Lower lobe of right lung (tissue), 2 donors: ENCODE measurements around the gene CCNO. TPM values are rescaled to one million over a fixed set of nuclear protein-coding genes. Genes with fewer than 3 reads are reported as not detected.

ENCODE experiments used
- ATAC-seq, 2 donors: fragments of 200-7000 bp; cut with Tn5 transposase; one replicate each; pipeline ENCODE4 v1.9.1; 2020 to 2022; ENCODE audit warnings: mild to moderate bottlenecking in 2 of 2, moderate library complexity in 2 of 2
- DNase-seq: peaks from one replicate; pipeline ENCODE4 v3.0.0-alpha.2; 2020
- H3K27ac ChIP-seq: fragments of 200-600 bp; one replicate; pipeline ENCODE4 v1.8.0; 2022
- H3K27me3 ChIP-seq: fragments of 200-600 bp; one replicate; pipeline ENCODE4 v1.8.0; 2022; ENCODE audit warnings: low read depth
- H3K36me3 ChIP-seq: fragments of 200-600 bp; one replicate; pipeline ENCODE4 v1.8.0; 2022; ENCODE audit warnings: mild to moderate bottlenecking
- H3K4me1 ChIP-seq: fragments of 200-600 bp; one replicate; pipeline ENCODE4 v1.8.0; 2022
- H3K4me3 ChIP-seq: fragments of 200-600 bp; one replicate; pipeline ENCODE4 v1.8.0; 2022; ENCODE audit warnings: mild to moderate bottlenecking
- H3K9me3 ChIP-seq: fragments of 200-600 bp; one replicate; pipeline ENCODE4 v1.8.0; 2022
- CTCF ChIP-seq: fragments of 200-600 bp; IDR thresholded peaks from one replicate; pipeline ENCODE4 v1.8.0; 2022; ENCODE audit warnings: antibody characterized with exemption, mild to moderate bottlenecking
- intact Hi-C: fragments of 100-400 bp; cut with DNase I; formaldehyde crosslinking; loops from one replicate; pipeline ENCODE4 v1.11.0; 2022
- total RNA-seq: library from RNA; stranded (reverse); fragmentation: NEBNext Ultra II Directional; extraction: Animal tissue kit (Norgen Biotek cat#: 25700); gene quantifications from one replicate; pipeline ENCODE4 v1.2.1, GENCODE V29; 2021
- donor health status: DM: no; HTN: yes; CAD: no; lungs with severe emphysema.

The CCNO gene
- total RNA-seq, 1 donor from 2014 or later: 2.2 TPM

GRCh38 chr5:55220433-55221185, 12.8 kb downstream of the CCNO start:
- peak overlapping the region; percentile 21 for H3K4me3 ChIP-seq
- intact Hi-C loops: no loop called here
- DNase-seq (no peak), ATAC-seq (peak; percentile 24 to 27)
- peaks cover 7% of the 10 kb centered on the region for H3K4me1 ChIP-seq
- peaks cover 67% of the 10 kb centered on the region for H3K27me3 ChIP-seq
- H3K27ac ChIP-seq: no peak overlapping the region
- no peaks in the 10 kb centered on the region for H3K36me3 ChIP-seq
- H3K9me3 ChIP-seq: no peaks in the 10 kb centered on the region
- no peak for TF ChIP-seq CTCF

GRCh38 chr5:55219770-55220169, 13.6 kb downstream of the CCNO start:
- Histone ChIP-seq H3K36me3 (no peaks in the 10 kb centered on the region), H3K27me3 (peaks cover 58% of the 10 kb centered on the region), H3K4me3 (no peak overlapping the region), H3K9me3 (no peaks in the 10 kb centered on the region), H3K27ac (no peak overlapping the region), H3K4me1 (peaks cover 7% of the 10 kb centered on the region)
- peak in 1 of 2 donors; percentile 64 for ATAC-seq
- DNase-seq: no peak
- intact Hi-C loops: no loop called here
- TF ChIP-seq CTCF: no peak

- DNase-seq: peak; percentile 90
- no peak for TF ChIP-seq CTCF
- Histone ChIP-seq H3K27me3 (peaks cover 50% of the 10 kb centered on the region), H3K4me3 (no peak overlapping the region), H3K9me3 (no peaks in the 10 kb centered on the region), H3K27ac (no peak overlapping the region), H3K4me1 (peaks cover 7% of the 10 kb centered on the region), H3K36me3 (no peaks in the 10 kb centered on the region)
- peak; percentile 81 to 88 for ATAC-seq
- intact Hi-C loops: no loop called here
Measured at GRCh38 chr5:55218967-55219366, 14.4 kb downstream of the CCNO start.

GRCh38 chr5:55211184-55211874, 22.1 kb downstream of the CCNO start:
- H3K4me1 ChIP-seq: no peaks in the 10 kb centered on the region
- no peak overlapping the region for H3K4me3 ChIP-seq
- no peak for TF ChIP-seq CTCF
- no peak for ATAC-seq
- intact Hi-C loops: no loop called here
- H3K9me3 ChIP-seq: no peaks in the 10 kb centered on the region
- no peak for DNase-seq
- no peaks in the 10 kb centered on the region for H3K36me3 ChIP-seq
- H3K27ac ChIP-seq: no peak overlapping the region
- H3K27me3 ChIP-seq: no peaks in the 10 kb centered on the region

- intact Hi-C loops: no loop called here
- no peaks in the 10 kb centered on the region for H3K4me1 ChIP-seq
- no peaks in the 10 kb centered on the region for H3K36me3 ChIP-seq
- DNase-seq (no peak), ATAC-seq (no peak)
- H3K9me3 ChIP-seq: no peaks in the 10 kb centered on the region
- no peak overlapping the region for H3K4me3 ChIP-seq
- TF ChIP-seq CTCF: no peak
- no peak overlapping the region for H3K27ac ChIP-seq
- H3K27me3 ChIP-seq: peaks cover under 1% of the 10 kb centered on the region
Measured at GRCh38 chr5:55205001-55205400, 28.4 kb downstream of the CCNO start.
